ENCODE data around the gene BNC2.

BNC2 gene

DNA sequence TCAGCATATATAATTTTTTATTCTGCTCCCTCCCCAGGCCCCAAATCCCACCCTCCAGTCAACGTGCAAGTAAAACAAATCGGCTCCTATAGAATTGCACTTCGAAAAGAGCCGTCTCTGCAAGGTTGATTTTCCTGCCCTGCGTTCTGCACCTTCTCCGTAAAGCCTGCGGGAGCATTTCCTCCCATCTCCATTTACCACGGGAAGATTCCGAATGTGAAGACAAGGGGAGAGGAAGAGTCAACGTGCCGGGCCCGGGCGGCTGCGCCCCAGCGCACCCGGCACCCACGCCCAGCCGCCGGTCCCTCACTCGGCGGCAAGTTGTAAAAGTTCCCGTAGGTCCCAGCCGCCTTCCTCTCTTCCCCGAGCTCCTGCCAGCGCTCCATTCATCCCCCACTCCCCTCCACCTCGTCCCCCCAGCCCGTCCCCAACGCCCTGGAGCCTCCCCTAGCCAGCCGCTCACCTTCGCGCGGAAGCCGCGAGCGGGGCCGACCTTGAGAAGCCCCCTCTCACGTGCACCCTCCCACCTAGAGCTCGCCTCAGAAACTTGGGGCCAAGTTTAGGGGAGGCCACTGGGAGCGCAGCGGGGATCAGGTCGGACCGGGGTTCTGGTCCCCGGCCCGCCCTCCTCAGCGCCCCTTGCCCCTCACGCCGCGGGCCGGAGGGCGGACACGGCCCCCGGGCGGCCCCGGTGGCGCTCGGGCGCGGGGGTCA lies 431 bp downstream of the BNC2 start:
- Histone ChIP-seq H3F3A (ENCODE audit: insufficient read depth, low read length) (no peaks in the 10 kb centered on the region), H3K9ac (ENCODE audit: low read length) (no peak overlapping the region), H2AFZ (ENCODE audit: low read length) (no peak overlapping the region), H3K4me3 (ENCODE audit: low read depth, low read length, poor library complexity, severe bottlenecking) (no peak overlapping the region), H3K4me2 (ENCODE audit: low read length) (no peak overlapping the region), H4K20me1 (ENCODE audit: insufficient read depth, low read length) (no peaks in the 10 kb centered on the region), H3K9me2 (ENCODE audit: low read depth, low read length) (no peaks in the 10 kb centered on the region), H3K4me1 (ENCODE audit: insufficient read depth, low read length, severe bottlenecking) (no peaks in the 10 kb centered on the region), H3K36me3 (ENCODE audit: insufficient read depth, low read length) (no peaks in the 10 kb centered on the region), H3K27ac (ENCODE audit: low read depth, low read length, poor library complexity, severe bottlenecking) (no peak overlapping the region), H3K9me3 (ENCODE audit: low read length) (no peaks in the 10 kb centered on the region), H3K27me3 (ENCODE audit: insufficient read depth, low read length) (no peaks in the 10 kb centered on the region), H3K79me2 (ENCODE audit: insufficient read depth, low read length) (no peaks in the 10 kb centered on the region)
- no peak for TF ChIP-seq EZH2 (IDR thresholded peaks at IDR 0.05; ENCODE audit: borderline replicate concordance, low read length)
- no peak for TF ChIP-seq CTCF (IDR thresholded peaks at IDR 0.05; ENCODE audit: low read length)

GRCh38 chr9:16869131-16869881 lies 1.2 kb downstream of the BNC2 start:
- Histone ChIP-seq H3K27ac (ENCODE audit: low read depth, low read length, poor library complexity, severe bottlenecking) (no peak overlapping the region), H3K27me3 (ENCODE audit: insufficient read depth, low read length) (no peaks in the 10 kb centered on the region), H3F3A (ENCODE audit: insufficient read depth, low read length) (no peaks in the 10 kb centered on the region), H3K79me2 (ENCODE audit: insufficient read depth, low read length) (no peaks in the 10 kb centered on the region), H3K4me2 (ENCODE audit: low read length) (no peak overlapping the region), H3K36me3 (ENCODE audit: insufficient read depth, low read length) (no peaks in the 10 kb centered on the region), H3K9me2 (ENCODE audit: low read depth, low read length) (no peaks in the 10 kb centered on the region), H3K9ac (ENCODE audit: low read length) (no peak overlapping the region), H3K4me3 (ENCODE audit: low read depth, low read length, poor library complexity, severe bottlenecking) (no peak overlapping the region), H3K4me1 (ENCODE audit: insufficient read depth, low read length, severe bottlenecking) (no peaks in the 10 kb centered on the region), H4K20me1 (ENCODE audit: insufficient read depth, low read length) (no peaks in the 10 kb centered on the region), H3K9me3 (ENCODE audit: low read length) (no peaks in the 10 kb centered on the region), H2AFZ (ENCODE audit: low read length) (no peak overlapping the region)
- no peak for TF ChIP-seq EZH2 (IDR thresholded peaks at IDR 0.05; ENCODE audit: borderline replicate concordance, low read length)
- TF ChIP-seq CTCF (IDR thresholded peaks at IDR 0.05; ENCODE audit: low read length) = no peak

GRCh38 chr9:16868701-16869100 lies 1.8 kb downstream of the BNC2 start:
- Histone ChIP-seq H3K9me3 (ENCODE audit: low read length) (no peaks in the 10 kb centered on the region), H3K4me3 (ENCODE audit: low read depth, low read length, poor library complexity, severe bottlenecking) (no peak overlapping the region), H3K27ac (ENCODE audit: low read depth, low read length, poor library complexity, severe bottlenecking) (no peak overlapping the region), H2AFZ (ENCODE audit: low read length) (no peak overlapping the region), H3K9ac (ENCODE audit: low read length) (no peak overlapping the region), H3K27me3 (ENCODE audit: insufficient read depth, low read length) (no peaks in the 10 kb centered on the region), H3K36me3 (ENCODE audit: insufficient read depth, low read length) (no peaks in the 10 kb centered on the region), H3F3A (ENCODE audit: insufficient read depth, low read length) (no peaks in the 10 kb centered on the region), H3K4me2 (ENCODE audit: low read length) (no peak overlapping the region), H3K4me1 (ENCODE audit: insufficient read depth, low read length, severe bottlenecking) (no peaks in the 10 kb centered on the region), H4K20me1 (ENCODE audit: insufficient read depth, low read length) (no peaks in the 10 kb centered on the region), H3K9me2 (ENCODE audit: low read depth, low read length) (no peaks in the 10 kb centered on the region), H3K79me2 (ENCODE audit: insufficient read depth, low read length) (no peaks in the 10 kb centered on the region)
- no peak for TF ChIP-seq EZH2 (IDR thresholded peaks at IDR 0.05; ENCODE audit: borderline replicate concordance, low read length)
- TF ChIP-seq CTCF (IDR thresholded peaks at IDR 0.05; ENCODE audit: low read length) = no peak
